Stimulated activated CD8-positive, alpha-beta memory T cell treated with anti-CD3 and anti-CD28 coated beads, Interleukin-12 subunit alpha, Interleukin-12 subunit beta, amount 100 ng/mL, for 24 hours (primary cell): ENCODE measurements around the gene CTNNA3.

Experiments
- DNase-seq: peaks from one replicate; pipeline ENCODE4 v3.0.0-alpha.2; 2020; ENCODE audit errors: extremely low read depth

CTNNA3 gene

DNA sequence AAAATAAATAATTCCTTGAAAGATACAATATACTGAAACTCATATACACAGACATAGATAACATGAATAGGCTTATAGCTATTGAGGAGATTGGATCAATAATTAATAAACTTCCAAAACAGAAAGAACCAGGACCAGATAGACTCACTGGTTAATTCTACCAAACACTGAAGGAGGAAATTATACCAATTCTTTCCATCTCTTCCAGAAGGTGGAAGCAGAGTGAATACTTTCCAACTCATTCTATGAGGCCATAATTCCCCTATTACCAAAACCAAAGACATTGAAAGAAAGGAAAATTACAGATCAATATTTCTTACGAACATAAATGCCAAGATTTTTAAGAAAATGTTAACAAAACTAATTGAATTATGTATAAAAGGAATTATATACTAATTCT lies 1394.9 kb downstream of the CTNNA3 start:
- DNase-seq = no peak

DNA sequence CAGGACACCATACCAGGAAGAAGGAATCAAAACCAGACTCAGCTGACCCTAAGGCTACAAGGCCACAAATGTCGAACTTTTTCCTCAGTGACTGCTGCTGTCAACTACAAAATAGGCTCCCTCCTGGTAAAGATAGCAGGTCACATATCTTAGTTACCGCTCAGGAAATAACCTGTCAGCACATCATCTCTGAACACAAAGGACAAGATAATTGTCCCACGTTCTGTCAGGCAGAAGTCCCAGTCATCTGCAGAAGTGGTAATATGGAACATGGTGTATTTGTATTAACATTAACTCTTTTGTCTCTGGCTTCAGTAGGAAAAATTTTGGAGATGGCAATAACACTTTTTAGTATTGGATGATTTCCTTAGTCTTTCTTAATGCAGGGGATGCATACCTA lies 1400.4 kb downstream of the CTNNA3 start:
- DNase-seq = no peak

DNA sequence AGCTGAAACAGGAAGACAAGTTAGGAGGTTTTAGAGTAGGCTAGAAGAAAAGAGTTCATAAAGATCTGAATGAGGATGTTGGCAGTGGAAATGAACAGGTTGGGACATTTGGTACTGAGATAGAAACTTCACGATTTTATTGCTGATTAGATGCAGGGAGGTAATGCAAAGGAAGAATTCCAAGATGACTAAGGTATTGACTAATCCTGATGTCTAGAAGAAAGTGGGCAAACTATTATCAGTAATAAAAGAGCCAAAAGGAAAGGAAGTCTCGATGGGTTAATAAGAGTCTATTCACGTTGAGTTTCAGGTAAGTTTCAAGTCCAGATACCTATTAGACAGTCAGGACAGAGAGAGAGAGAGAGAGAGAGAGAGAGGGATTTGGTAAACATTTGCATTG lies 1401.5 kb downstream of the CTNNA3 start:
- no peak for DNase-seq

DNA sequence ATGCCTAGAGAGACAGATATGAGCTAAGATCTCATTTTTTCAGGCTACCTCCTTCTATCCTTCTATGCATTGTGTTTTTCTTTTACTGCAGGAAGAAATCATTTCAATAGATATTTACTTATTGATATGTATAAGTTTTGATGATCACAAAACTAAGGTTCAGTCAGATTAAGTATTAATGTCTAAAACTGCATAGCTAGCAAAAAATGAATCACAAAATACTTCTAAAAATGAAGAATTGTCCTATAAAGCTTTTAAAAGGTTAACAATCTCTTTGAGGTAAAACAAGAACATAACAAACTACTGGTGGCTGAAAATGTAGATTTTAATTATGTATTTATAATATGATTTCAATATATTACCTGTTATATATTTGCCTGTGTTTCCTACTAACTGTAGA lies 1403.1 kb downstream of the CTNNA3 start:
- no peak for DNase-seq

DNA sequence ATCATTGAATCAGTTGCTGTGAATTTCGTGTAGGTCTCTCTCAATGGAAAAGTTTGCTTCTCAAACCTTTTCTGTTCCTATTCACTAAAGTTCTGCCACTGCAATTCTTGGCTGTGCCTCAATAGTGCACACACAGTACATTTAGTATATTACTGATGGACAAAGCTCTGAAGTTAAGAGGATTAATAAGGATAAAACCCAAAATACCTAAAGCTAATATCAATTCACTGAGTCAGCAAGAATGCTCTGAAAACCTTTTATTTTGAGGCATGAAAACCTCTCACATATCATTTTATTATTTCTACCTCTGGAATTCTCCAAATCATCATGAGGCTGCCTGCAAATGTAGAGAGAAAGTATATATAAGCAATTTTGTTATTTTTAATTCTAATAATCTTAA lies 1403.5 kb downstream of the CTNNA3 start:
- no peak for DNase-seq

DNA sequence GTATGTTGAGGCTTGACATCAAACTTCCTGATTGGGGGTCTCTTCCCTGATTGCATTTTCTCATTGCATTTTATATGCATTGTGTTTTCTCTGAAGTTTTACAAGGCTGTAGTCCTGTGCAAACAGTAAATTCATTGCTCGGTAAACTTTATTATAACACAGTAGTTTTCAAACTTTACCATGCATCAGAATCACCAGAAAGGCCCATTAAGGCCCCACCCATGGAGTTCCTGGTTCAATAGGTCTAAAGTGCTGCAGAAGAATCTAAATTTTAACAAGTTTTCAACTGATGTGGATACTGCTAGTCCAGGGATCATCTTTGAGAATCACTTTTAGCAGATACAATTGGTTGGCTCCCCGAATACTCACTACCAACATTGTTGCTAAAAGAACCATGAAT lies 1404.9 kb downstream of the CTNNA3 start:
- no peak for DNase-seq

DNA sequence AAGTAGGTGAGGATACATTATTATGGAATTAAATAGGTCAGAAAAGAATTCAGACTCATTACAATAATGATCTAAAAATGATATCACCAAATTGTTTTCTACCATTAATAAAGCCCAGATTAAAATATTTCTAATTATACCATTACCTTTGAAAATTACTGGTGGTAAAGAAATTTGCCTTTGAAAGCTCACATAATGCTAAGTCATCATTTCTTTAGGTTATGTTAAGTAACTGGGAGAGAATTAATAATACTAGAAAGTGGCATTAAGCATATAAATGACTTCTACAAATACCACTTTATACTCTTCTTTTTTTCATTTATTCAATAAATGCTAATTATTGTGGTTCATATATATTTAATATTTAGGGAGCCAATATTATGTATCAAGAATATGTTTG lies 1411.4 kb downstream of the CTNNA3 start:
- no peak for DNase-seq

DNA sequence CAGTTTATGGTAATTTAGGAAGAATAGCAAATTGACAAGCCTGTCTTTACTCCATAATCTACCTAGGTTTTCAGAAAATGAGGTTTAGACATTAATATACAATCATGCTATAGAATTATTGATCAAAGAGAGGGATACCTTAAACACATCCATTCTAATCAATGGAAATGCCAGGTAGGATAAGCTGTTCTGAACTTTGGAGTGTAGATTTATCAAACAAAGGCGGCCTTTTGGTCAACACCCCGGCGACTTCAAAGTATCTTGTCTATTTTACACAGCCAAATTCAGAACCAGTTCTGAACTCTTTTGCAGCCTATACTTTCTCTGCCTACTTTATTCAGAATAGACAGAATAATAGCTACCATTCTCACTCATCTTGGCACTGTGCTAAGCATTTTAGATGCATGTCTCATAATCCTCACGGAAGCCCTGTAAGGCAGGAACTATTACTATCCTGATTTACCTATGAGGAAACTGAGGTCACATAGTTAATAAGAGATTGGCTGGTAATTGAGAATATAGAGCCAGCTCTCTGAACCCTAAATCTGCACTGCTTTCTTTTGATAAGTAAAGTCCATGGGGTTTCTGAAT lies 1412.0 kb downstream of the CTNNA3 start:
- no peak for DNase-seq

DNA sequence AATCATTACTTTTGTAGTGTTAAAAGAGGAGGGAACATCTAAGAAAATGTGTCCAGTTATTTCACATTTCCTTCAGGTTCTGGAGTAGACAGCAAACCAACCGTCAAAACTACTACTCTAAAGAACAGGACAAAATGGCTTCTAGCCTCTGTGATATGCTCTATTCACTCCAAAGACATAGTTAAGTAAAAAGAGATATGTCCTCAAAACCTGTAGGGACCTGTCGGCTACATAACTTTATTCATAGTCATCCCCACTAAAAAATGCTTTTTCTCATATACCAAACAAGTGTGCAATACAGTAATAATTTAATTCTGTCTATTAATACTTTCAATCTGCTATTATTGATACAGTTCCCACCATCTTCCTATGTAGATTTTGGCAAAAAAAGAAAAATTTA lies 1412.9 kb downstream of the CTNNA3 start:
- DNase-seq = no peak

DNA sequence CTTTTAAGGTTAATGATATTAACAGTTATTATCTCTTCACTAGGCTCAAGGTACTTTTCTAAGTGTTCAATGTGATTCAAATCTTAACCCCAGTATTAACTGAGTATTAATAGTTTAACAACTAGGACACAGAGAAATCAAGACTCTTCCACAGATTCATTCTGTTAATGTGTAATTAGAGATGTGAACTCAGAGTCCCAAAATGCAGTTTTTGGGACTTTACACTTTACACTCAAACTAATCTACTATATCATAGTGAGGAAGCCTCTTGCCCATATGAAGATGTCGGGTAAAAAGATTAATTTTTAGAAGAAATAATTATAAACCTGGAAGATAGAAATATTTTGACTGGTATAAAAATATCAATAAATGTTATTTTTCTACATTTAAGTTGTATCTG lies 1414.7 kb downstream of the CTNNA3 start:
- no peak for DNase-seq

DNA sequence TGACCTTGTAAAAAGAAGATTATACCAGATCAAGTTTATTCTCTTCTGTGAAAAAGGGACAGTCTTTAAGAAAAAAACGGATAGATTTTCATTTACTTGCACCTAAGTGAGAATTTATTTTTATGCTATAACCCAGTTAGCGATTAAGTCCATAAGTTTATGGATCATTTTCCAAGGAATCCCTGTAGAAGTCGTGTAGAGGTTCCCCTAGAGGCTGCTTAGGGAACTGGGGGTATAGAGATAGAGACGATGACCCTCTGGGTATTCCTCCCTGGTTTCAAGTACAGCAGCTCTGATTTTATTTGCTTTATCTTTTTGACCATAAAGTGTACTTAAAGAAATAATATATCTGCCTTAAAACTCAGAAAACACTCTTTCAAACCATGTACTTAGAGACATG lies 1418.5 kb downstream of the CTNNA3 start:
- no peak for DNase-seq

DNA sequence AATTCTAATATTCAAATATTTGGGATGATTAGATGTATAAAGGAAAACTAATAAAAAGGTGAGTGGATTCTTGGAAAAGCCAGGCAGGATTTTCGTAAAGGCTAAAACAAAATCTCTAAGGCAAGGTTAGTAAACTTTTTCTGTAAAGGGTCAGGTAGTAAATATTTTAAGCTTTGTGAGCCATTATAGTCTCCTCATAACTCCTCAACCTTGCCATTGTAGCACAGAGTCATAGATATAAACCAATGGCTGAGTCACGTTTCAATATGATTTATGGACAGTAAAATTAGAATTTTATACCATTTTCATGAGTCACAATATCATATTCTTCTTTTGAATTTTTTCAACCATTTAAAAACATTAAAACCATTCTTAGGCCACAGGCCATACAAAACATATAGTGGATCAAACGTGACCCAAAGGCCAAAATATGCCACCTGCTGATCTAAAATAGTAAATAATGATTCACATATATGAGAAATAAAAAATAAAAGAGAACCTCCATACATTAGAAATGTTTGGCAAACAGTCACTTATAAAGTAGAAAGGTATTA lies 1422.0 kb downstream of the CTNNA3 start:
- DNase-seq = no peak

DNA sequence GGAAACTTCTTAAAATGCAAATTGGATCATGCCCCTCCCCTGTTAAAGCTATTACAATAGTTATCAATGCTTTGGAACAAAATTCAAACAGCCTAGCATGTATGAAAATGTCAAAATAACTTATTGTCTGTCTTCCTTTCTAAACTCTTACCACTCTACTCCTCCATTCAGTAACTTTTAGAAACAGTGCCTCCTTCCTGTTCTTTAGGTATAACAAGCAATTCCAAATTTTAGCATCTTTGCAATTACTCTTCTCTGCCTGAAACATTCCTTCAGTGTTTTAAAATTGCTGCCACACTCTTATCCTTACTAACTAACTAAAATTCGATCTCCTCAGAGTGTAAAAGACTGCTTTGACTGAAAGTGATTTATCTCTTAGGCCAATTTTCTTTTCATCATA lies 1430.6 kb downstream of the CTNNA3 start:
- DNase-seq = no peak

DNA sequence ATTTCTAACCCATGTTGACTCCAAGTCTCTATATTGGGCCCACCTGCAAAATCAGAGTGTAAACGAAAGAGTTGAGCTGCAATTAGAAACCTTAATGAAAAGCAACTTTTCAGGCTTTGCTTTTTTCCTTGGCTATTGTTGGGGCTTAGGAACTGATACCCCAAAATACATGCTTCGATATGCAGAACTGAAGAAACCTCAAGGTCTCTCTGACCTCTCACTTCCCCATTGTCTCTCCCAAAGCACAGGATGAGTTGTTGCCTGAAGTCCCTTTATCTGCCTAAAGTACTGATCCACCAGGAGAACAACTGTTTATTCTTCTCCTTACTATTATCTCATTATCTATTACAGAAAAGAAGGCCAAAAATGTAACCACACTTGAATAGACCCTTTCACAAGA lies 1436.2 kb downstream of the CTNNA3 start:
- DNase-seq = no peak

DNA sequence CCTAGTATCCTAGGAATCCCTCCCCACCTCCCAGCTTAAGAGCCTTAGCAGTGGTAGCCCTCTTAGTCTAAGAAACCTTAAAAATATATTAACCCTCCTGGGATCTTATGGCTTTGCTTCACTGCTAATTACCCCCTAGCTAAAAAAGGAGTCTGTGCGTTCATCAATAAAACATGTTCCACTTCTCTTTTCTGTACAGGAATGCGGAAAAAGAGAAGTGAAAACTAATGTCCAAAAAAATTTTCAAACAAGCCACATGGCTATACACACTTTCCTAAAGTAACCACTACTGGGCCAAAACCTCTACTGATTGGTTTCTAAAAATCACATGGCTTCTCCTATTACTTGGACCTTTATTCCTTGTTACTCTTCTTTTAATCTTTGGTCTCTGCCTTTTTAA lies 1437.3 kb downstream of the CTNNA3 start:
- no peak for DNase-seq

DNA sequence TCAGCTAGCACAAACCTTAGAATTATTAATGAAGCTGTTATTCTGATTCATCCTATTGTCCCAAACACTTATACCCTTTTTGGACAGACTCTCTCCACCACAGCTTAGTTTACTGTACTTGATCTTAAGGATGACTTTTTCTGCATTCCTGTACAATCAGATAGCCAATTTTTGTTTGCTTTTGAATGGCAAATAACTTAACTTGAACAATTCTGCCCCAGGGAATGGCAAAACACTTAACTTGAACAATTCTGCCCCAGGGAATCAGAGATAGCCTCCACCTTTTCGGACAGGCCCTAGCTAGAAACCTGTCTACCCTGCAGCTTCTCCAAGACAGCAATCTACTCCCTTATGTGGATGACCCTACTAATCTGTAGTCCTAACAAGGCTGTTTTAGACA lies 1438.2 kb downstream of the CTNNA3 start:
- no peak for DNase-seq

DNA sequence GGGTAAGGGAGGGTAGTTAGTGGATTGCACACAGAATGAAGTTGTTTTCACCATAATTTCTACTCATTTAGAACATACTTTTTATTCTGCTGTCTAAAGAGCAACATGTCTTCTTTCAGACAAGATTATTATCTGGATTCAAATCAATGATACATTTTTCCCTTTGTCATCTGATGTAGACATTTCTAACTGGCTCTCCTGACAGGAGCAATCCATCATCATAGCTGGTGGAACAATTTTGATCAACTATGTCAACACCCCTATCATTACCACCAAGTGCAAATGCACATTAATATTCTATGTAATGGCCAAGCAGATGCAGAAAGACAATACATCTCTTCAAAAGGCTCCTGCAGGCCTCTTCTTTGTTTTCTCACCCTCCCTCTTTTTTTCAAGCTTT lies 1443.0 kb downstream of the CTNNA3 start:
- DNase-seq = no peak

DNA sequence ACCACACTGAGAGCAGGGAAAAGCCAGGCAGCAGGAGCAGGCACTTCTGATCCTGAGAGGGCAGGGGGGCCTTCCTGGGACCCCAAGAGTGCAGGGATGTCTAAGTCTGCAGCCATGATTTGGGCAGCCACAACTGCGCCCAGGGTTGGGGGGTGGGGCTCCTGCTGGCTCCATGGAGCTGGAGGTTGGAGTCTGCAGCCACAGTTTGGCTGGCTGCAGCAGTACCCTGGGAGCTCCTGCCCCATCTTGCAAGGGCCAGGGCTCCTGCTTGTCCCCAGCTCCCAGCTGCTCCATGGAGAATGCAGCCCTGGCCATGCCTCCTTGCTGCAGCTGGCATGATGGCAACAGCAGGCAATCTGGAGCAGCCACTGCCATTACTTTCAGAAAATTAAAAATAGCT lies 1449.8 kb downstream of the CTNNA3 start:
- DNase-seq = no peak

DNA sequence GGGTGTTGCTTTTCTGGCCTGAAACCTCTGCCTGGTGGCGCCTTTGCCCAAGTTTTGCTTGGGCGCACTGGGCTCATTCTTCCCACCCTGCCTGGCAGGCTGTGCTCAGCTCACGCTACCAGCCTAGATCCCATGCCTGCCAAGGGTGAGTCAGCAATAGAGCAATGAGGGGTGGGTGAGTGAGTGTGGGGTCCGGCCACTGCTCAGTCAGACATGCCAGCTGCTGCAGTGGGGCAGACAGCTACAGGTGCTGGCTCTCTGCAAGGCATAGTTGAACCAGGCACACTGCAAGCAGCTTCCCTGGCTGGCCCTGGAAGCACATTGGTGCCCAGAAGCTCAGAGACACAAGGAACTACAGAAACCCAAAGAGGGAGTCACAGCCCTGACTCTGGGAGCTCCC lies 1451.0 kb downstream of the CTNNA3 start:
- no peak for DNase-seq

DNA sequence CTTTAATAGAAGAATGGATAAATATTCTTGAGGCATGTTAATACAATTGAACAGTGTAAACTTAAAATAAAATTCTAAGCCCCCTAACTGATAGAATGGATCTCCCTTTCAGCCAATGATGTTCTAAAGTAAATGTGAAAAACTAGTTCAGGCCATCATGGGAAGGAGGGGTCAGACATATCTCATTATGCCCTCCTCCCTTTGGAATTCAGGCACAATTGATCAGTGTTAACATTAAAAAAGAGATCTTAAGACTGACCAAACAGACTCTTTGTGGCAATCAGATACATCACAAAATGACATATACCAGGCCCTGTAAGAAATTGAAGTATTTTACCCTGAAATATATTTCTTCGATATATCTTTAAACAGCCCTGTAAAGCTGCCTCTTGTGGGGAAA lies 1453.1 kb downstream of the CTNNA3 start:
- no peak for DNase-seq

DNA sequence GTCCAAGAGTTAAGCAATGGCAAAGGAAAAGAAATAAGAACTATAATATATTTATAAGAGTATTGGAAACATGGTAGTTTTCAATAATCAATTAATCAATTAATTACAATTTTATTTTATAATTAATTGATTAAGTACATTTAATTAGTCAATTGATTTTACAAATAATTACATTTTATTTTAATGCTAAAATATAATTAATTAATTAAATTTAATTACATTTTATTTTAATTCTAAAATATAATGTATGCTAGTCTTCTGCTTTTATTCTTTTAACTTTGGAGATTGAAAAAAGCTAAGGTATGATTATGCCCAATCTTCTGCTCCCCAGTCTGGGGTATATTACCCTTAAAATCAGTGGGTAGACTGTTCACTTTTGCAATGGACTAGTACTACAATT lies 1456.9 kb downstream of the CTNNA3 start:
- DNase-seq = no peak

DNA sequence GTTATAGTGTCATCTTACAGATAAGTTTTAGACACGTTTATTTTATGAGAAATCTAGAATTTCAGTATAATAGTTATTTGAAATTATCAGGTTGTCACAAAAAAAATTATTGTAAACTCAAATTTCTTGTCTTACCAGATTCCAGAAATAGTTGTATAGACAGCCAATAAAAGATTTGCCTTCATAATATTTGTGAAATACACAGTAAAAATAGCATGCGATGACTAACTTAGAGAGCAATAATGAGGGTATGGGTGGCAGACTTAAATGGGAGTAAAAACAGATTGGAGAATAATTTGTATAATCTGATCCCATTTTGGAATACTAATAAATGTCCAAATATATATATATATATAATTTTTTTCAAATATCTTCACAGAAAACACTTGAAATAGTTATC lies 1457.7 kb downstream of the CTNNA3 start:
- no peak for DNase-seq

DNA sequence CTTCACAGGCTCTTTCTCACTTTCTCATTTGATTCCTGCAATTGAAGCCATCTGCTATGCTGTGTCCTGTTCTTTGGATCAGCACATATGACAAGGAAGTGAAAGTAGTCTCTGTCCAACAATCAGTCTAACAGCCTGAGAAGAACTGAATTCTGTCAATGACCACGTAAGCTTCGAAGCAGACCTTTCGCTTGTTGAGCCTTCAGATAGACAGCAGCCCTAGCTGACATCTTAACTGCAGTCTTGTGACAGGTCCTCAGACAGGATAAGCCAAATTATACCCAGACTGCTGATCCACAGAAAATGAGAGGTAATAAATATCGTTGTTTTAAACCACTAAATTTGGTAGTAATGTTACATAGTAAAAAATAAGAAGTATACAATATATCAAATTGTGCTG lies 1461.1 kb downstream of the CTNNA3 start:
- no peak for DNase-seq

DNA sequence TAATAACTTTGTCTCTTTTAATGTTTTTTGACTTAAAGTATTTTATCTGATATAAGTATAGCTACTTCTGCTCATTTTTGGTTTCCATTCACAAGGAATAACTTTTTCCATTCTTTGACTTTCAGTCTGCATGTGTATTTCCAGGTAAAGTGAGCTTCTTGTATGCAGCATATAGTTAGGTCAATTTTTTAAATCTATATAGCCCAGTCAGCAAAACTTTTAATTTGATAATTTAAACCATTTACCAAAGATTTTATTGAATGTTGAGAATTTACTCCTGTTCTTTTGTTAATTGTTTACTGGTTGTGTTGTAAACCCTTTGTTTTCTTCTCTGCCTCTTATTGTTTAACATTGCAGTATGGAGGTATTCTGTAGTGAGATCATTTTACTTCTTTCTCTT lies 1467.1 kb downstream of the CTNNA3 start:
- no peak for DNase-seq
